Stimulated activated naive CD4-positive, alpha-beta T cell (primary cell): Measurements from ENCODE around the gene ACSF3.
"Not testable (repeated sequence)": the region's sequence is repeated elsewhere in the genome, so short reads cannot be mapped to it uniquely, and the experiment has no call there.

ENCODE experiments used
- DNase-seq, 6 experiments: peaks; one replicate each; lab custom pipeline; 2025; lab: John Stamatoyannopoulos, UW

The ACSF3 gene

DNA sequence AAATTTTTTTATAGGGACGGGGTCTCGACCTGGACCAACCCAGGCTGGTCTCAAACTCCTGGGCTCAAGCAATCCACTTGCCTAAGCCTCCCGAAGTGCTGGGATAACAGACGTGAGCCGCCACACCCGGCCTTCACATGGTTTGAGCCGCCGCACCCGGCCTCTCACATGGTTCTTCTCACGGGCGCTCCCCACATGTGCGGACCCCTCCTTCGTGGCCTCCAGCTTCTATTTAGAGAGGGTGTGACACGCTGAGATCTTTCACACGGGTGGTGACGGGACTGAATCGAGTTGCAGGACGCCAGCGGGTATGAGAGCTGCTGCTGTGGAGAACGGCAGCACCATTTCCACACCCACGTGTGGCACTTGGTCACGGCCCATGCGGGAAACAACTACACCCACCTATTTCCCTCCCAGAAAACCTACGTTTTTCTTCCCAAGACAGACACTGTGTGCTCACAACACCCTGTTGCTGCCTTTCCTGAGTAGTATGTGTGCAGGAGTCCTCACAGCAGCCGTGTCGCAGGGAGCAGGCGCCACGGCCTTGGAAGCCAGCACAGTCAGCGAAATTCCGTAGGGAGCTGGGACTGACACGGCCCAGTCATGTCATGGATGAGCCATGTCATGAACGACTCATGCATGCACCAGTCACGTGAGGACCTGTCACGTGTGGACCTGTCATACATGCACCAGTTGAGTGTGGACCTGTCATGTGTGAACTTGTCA lies 20.1 kb upstream of the ACSF3 start:
- DNase-seq: no peak

- not testable (repeated sequence) for DNase-seq
Measured at GRCh38 chr16:89074072-89074674, 19.5 kb upstream of the ACSF3 start.

DNA sequence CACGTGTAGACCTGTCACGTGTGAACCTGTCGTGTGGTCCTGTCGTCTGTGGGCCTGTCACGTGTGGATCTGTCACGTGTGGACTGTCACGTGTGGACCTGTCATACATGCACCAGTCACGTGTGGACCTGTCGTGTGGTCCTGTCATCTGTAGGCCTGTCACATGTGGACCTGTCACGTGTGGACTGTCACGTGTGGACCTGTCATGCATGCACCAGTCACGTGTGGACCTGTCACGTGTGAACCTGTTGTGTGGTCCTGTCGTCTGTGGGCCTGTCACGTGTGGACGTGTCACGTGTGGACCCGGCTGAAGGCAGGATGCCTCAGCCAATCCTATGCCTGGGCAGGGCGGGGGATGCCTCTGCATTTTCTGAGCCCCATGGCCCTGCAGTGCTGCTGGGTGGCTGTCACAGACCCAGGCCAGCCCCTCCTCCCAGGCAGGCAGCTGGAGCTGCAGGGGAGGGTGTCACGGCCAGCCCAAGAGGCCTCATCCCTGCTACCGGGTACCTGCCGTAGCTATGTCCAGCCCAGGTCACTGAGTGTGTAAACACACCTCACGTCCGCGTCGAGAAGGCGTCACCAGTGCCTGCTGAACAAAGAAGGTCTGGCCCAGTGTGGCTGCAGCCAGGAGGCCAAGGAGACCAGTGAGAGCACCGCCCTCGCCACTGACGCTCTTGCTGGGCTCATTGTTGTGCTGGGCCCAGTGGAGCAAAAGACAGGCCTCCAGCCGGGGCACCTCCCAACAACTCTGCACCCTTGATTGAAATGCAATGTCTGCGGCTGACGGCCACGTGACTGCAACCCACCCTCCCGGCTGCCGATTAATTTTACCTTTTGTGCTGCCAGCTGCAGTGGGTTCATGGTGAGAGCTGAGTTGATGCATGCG lies 18.6 kb upstream of the ACSF3 start:
- no peak for DNase-seq

- DNase-seq: no peak
Measured at GRCh38 chr16:89076159-89076558, 17.5 kb upstream of the ACSF3 start.

DNA sequence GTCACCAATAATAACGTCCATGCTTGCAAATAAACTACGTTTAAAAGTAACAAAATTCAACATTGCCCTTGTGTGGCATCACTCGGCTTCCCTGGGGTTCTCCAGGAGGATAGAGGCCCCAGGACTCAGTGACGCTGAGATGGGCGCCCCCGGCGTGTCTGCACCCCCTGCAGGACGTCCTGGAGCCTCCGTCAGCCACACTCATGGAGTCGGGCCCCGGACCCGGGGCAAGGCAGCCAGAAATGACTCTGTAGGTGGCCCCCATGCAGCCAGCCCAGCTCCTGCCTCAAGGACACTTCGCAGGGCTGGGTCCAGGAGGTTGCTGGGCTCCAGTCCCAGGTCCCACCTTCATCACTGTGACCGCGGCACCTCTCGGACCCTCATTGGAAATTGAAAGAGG lies 16.6 kb upstream of the ACSF3 start:
- DNase-seq: no peak

GRCh38 chr16:89078172-89078571 lies 15.5 kb upstream of the ACSF3 start:
- DNase-seq: no peak

GRCh38 chr16:89079434-89079980 lies 14.1 kb upstream of the ACSF3 start:
- DNase-seq: no peak

DNA sequence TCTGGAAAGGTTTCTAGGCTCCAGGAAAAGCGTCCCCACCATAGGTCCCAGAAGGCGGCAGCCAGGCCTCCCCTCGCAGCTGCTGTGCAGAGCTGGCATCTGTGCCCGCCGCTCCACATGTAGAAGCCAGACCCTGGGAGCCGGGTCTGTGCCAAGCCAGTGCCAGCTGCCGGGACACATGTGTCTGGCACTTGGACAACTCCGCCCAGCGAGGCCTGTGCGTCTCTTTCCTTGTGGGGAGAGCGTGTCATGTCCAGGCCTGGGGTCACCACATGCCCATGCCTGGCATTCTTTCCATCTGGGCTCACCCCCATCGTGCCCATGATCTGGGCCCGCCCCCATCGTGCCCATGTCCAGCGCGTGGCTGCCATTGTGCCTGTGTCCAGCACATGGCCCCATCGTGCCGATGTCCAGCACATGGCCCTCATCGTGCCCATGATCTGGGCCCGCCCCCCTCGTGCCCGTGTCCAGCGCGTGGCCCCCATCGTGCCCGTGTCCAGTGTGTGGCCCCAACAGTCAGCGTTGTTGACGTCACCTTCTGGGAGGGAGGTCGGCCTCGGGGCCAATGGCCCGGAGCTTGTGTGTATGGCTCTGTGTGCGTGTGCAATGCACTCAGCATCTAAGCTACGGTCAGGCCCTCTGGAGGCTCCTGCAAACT lies 13.3 kb upstream of the ACSF3 start:
- DNase-seq: no peak

- no peak for DNase-seq
Measured at GRCh38 chr16:89081556-89081955, 12.1 kb upstream of the ACSF3 start.

- peak in 1 of 6 experiments; percentile 15 for DNase-seq
Measured at GRCh38 chr16:89084411-89084810, 9.2 kb upstream of the ACSF3 start.

DNA sequence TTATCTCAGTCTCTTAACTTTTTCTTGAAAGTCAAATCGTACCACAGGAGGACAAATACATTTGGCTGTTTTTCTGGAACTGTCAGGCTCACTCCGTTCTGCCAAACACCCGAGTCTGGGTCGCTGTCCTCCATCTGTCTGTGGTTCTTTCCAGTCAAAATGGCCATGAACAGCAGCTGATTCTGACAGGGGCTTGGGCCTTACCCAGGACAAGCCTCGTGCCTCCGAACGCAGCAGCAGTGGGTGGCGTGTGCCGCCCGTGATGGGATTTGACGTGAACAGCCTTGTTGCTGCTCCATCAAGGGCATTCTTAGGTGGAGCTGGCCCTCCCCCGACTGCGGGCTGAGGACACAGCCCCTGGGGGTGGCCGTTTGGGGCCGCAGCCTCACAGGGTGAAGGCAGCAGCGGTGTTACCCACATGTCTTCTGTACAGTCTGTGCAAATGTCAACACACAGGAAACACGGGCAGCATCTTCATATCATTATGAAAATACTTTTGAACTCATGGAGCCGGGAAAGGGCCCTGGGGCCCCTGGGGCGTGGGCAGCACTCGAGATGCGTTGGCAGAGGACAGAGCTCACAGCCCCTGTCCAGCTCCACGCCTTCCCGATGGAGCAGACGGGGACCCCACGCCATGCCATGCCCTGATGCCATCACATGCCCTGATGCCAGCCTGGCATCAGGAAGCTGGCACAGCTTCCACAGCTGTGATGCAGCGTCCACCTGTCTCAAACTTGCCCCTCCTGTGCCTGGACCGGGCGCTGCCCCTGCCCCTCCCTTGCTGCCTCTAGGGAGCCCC lies 8.6 kb upstream of the ACSF3 start:
- no peak for DNase-seq

DNA sequence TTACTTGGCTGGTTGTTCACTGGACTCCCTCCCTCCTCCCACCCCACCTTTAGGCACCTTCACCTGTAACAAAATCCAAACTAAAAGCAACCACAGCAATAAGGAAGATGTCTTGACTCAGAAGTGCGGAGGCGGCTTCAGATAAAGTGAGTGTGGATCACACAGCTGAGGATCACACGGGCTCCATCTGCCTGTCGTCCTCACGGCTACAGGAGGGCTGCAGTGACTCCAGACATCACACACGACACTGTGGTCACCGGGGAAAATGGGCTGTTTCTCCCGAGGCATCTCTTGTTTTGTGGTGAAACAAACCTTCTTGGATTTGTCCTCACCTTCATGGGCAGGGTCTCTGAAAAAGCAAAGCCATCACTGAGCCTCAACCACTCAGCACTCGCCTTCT lies 7.9 kb upstream of the ACSF3 start:
- DNase-seq: no peak

GRCh38 chr16:89087922-89088497 lies 5.6 kb upstream of the ACSF3 start:
- no peak for DNase-seq

GRCh38 chr16:89089120-89089519 lies 4.5 kb upstream of the ACSF3 start:
- DNase-seq: no peak

GRCh38 chr16:89090182-89090630 lies 3.4 kb upstream of the ACSF3 start:
- DNase-seq: no peak

- no peak for DNase-seq
Measured at GRCh38 chr16:89090669-89091426, 2.8 kb upstream of the ACSF3 start.

DNA sequence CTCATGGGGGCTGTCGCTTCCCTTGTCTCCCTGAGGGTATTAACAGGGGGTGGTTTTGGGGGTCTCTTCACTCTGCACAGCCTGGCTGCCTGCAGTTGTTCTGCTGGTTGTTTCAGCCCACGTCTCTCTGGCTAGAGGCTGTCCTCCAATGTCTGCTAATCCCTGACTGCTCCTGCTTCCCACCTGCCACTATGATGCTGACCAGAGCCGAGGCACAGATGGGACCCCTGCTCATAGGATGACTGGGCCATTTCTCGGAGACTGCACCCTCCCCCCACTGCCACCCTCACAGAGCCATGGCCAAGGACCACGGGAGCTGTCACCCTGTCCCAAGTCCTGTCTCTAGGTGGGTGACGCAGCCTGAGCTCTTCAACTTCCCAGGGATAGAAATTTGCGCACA lies 1.6 kb upstream of the ACSF3 start:
- DNase-seq: no peak

GRCh38 chr16:89093252-89093601 lies 425 bp upstream of the ACSF3 start:
- not testable (repeated sequence) for DNase-seq

DNA sequence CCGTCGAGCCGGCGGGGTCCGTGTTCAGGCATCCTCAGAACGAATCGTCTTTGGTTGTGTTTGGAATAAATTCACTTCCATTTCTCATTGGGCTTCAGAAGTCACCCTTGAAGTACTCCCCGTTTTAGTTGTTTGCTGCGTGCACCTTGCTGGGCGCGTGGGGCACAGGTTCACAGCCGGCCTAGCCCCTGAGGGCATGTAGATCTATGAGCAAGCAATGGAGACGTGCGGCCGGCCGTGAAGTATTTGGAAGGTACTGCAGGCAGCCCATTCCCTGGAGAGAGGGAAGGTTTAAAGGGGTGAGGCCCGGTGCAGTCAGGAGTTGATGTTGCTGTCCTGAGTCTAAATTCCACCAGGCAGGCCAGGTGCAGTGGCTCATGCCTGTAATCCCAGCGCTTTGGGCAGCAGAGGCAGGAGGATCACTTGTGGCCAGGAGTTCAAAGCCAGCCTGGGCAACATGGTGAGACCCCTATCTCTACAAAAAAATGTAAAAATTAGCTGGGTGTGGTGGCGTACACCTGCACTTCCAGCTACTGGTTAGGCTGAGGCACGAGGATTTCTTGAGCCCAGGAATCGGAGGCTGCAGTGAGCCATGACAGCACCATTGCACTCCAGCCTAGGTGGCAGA lies 714 bp downstream of the ACSF3 start:
- DNase-seq: peak in 1 of 6 experiments; percentile 39

GRCh38 chr16:89094880-89095258 lies 1.2 kb downstream of the ACSF3 start:
- no peak for DNase-seq
